RWPE2 (cell line): ENCODE results near the gene ATP2B3.

Source experiments
- ATAC-seq: fragments of 200-7000 bp; cut with Tn5 transposase; 3 replicates; pipeline ENCODE4 v1.9.1; 2021; ENCODE audit warnings: low read depth
- DNase-seq: peaks from one replicate; pipeline ENCODE4 v3.0.0-alpha.2; 2020; ENCODE audit warnings: low spot score
- H3K27ac ChIP-seq: fragments of 450-650 bp; 2 replicates; pipeline ENCODE4 v1.5.1; 2017; ENCODE audit warnings: mild to moderate bottlenecking; ENCODE audit not compliant: poor library complexity, severe bottlenecking
- H3K27me3 ChIP-seq: fragments of 250-450 bp; sonication (Bioruptor Pico); 2 replicates; pipeline ENCODE4 v1.5.1; 2021; ENCODE audit warnings: mild to moderate bottlenecking, moderate library complexity; ENCODE audit not compliant: insufficient read depth, poor library complexity, severe bottlenecking
- H3K36me3 ChIP-seq: fragments of 250-450 bp; sonication (Bioruptor Pico); 2 replicates; pipeline ENCODE4 v1.5.1; 2020; ENCODE audit warnings: low read depth, mild to moderate bottlenecking, moderate library complexity
- H3K4me1 ChIP-seq: fragments of 250-450 bp; sonication (Bioruptor Pico); 2 replicates; pipeline ENCODE4 v1.5.1; 2021; ENCODE audit warnings: mild to moderate bottlenecking, moderate library complexity; ENCODE audit not compliant: insufficient read depth, poor library complexity, severe bottlenecking
- H3K4me3 ChIP-seq: fragments of 250-450 bp; sonication (Bioruptor Pico); 2 replicates; pipeline ENCODE4 v1.5.1; 2021; ENCODE audit warnings: mild to moderate bottlenecking, moderate library complexity; ENCODE audit not compliant: severe bottlenecking
- H3K9me3 ChIP-seq: fragments of 250-450 bp; sonication (Bioruptor Pico); 2 replicates; pipeline ENCODE4 v1.5.1; 2021; ENCODE audit warnings: mild to moderate bottlenecking, moderate library complexity; ENCODE audit not compliant: severe bottlenecking
- TF ChIP-seq, protein P1 (sequence below): fragments of 450-650 bp; IDR thresholded peaks from one replicate; pipeline ENCODE4 v1.5.1; 2017; ENCODE audit warnings: mild to moderate bottlenecking, moderate library complexity; ENCODE audit not compliant: poor library complexity, severe bottlenecking

The ATP2B3 gene

DNA sequence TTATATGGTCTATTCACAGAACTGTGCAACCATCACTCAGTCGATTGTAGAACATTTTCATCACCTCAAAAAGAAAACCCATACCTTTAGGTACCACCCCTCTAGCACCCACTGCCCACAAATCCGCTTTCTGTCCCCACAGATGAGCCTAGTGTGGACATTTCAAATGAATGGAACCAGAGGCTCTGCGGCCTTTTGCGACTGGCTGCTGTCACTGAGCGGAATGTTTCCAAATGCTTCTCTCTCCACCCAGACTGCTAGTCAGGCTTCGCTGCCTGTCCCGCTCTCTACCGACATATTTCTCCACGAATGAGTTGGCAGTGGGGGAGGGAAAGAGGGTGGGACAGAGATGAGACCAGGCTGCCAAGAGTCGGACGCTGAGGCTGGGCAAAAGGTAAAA, 24.4 kb upstream of the ATP2B3 start:
- H3K27me3 ChIP-seq, result no peaks in the 10 kb centered on the region
- H3K36me3 ChIP-seq, result no peaks in the 10 kb centered on the region
- H3K27ac ChIP-seq, result no peak overlapping the region
- TF ChIP-seq, protein P1, sequence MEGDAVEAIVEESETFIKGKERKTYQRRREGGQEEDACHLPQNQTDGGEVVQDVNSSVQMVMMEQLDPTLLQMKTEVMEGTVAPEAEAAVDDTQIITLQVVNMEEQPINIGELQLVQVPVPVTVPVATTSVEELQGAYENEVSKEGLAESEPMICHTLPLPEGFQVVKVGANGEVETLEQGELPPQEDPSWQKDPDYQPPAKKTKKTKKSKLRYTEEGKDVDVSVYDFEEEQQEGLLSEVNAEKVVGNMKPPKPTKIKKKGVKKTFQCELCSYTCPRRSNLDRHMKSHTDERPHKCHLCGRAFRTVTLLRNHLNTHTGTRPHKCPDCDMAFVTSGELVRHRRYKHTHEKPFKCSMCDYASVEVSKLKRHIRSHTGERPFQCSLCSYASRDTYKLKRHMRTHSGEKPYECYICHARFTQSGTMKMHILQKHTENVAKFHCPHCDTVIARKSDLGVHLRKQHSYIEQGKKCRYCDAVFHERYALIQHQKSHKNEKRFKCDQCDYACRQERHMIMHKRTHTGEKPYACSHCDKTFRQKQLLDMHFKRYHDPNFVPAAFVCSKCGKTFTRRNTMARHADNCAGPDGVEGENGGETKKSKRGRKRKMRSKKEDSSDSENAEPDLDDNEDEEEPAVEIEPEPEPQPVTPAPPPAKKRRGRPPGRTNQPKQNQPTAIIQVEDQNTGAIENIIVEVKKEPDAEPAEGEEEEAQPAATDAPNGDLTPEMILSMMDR, result no peak
- no peak overlapping the region for H3K4me3 ChIP-seq
- H3K9me3 ChIP-seq, result no peaks in the 10 kb centered on the region
- no peak for ATAC-seq
- H3K4me1 ChIP-seq, result no peaks in the 10 kb centered on the region
- DNase-seq, result no peak

DNA sequence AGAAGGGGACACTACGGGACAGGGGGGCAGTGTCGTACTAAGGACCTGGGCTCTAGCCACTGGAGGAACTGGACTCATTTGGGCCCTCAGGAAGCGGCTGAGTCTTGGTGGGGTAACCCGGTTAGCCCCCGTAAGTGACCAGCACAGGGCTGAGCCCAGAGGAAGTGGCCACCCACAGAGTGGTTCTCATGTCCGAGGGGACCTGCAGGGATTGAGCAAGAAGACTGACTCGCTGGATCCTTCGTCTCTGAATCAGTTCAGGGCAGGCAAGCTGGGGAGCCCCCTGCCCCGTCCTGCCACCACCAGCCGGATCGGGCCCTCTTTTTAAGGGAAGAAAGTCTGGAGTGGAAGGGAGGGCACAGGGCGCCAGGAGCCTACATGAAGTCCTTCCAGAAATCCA, 23.4 kb upstream of the ATP2B3 start:
- TF ChIP-seq, protein P1, result no peak
- ATAC-seq, result no peak
- Histone ChIP-seq H3K9me3 (no peaks in the 10 kb centered on the region), H3K4me3 (no peak overlapping the region), H3K27me3 (no peaks in the 10 kb centered on the region), H3K36me3 (no peaks in the 10 kb centered on the region), H3K4me1 (no peaks in the 10 kb centered on the region), H3K27ac (no peak overlapping the region)
- DNase-seq, result no peak

DNA sequence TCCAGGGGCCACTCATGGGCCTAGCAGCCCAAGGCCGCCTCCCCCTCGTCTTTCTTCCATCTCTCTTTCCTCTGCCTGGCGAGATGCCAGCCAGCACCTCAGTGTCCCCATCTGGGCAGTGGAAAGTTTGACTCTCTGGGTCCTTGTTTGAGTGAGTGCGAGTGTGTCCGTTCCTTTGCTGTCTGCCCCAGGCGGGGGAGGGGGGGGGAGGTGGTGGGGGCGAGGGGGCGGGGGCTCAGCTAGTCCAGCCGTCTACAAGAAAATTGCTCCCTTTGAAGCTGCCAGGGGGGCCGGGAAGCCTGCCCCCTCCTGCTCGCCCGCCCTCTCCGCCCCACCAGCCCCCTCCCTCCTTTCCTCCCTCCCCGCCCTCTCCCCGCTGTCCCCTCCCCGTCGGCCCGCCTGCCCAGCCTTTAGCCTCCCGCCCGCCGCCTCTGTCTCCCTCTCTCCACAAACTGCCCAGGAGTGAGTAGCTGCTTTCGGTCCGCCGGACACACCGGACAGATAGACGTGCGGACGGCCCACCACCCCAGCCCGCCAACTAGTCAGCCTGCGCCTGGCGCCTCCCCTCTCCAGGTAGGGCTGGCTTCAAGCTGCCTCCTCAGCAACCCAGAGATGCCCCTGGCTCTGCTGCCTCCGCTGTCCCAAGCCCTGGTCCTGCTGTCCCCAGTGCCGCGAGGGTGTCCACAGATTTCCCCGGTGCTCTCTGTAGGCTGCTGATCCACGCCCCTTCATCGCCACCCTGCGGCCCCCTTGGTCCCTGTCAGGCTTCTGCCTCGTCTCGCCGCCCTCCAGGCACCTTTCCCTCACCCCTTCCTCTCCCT, 22.7 kb upstream of the ATP2B3 start, which contains the start of gene BGN:
TSS of gene BGN (plus strand) at position 440 of the 821 bp plus-strand sequence. CDS start 9,652 bp downstream, outside the sequence.
- ATAC-seq, result peak; percentile 55; the same call in 2 of the 3 replicates
- TF ChIP-seq, protein P1, result peak; percentile 22
- no peaks in the 10 kb centered on the region for H3K27me3 ChIP-seq
- H3K4me3 ChIP-seq, result peak within 1 kb of the TSS; percentile 22
- no peaks in the 10 kb centered on the region for H3K9me3 ChIP-seq
- no peak within 1 kb of the TSS for H3K27ac ChIP-seq
- DNase-seq, result no peak
- no peaks in the 10 kb centered on the region for H3K4me1 ChIP-seq
- no peaks in the 10 kb centered on the region for H3K36me3 ChIP-seq

DNA sequence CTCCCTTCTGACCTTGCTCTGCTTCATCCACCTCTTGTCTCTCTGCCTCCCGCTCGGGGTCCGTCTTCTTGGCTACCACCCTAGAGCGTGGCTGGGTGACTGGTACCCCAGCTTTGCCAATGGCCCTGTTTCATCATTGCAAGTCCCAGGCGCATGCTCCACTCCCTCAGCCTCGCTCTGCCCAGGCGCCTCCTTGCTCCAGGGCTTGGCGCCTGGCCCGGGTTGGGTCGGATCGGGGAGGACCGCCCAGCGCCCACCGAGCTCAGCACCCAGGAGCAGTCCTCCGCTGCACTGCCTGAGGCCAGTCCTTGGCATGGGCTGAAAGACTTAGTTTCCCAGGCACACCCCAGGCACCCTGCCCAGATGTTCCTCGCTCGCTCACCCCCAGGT, 22.1 kb upstream of the ATP2B3 start:
- ATAC-seq, result peak; percentile 51
- Histone ChIP-seq H3K4me1 (no peaks in the 10 kb centered on the region), H3K4me3 (peak overlapping the region; percentile 22), H3K27me3 (no peaks in the 10 kb centered on the region), H3K36me3 (no peaks in the 10 kb centered on the region), H3K27ac (no peak overlapping the region), H3K9me3 (no peaks in the 10 kb centered on the region)
- TF ChIP-seq, protein P1, result no peak
- no peak for DNase-seq
